IPS DF 6.9 (cell line): ENCODE results near the gene THSD4.
"Not testable (repeated sequence)": the region's sequence is repeated elsewhere in the genome, so short reads cannot be mapped to it uniquely, and the experiment has no call there.

Experiments
- DNase-seq: peaks from one replicate; pipeline ENCODE4 v3.0.0-alpha.2; 2013; ENCODE audit warnings: low read depth, low spot score
- H3K27ac ChIP-seq: one replicate; pipeline ENCODE4 v1.5.1; 2013; ENCODE audit warnings: low read length, control low read depth
- H3K27me3 ChIP-seq: 2 replicates; pipeline ENCODE4 v1.6.1; 2013; ENCODE audit warnings: mild to moderate bottlenecking, low read length; ENCODE audit not compliant: control insufficient read depth, insufficient read depth
- H3K36me3 ChIP-seq: 2 replicates; pipeline ENCODE4 v1.6.1; 2013; ENCODE audit warnings: low read length; ENCODE audit not compliant: control insufficient read depth, insufficient read depth
- H3K4me1 ChIP-seq: 2 replicates; pipeline ENCODE4 v1.6.1; 2013; ENCODE audit warnings: low read length; ENCODE audit not compliant: control insufficient read depth, insufficient read depth
- H3K4me3 ChIP-seq: 2 replicates; pipeline ENCODE4 v1.5.1; 2013; ENCODE audit warnings: mild to moderate bottlenecking, low read length
- H3K9me3 ChIP-seq: 2 replicates; pipeline ENCODE4 v1.6.1; 2013; ENCODE audit warnings: low read length, inconsistent platforms; ENCODE audit not compliant: control insufficient read depth, insufficient read depth
- WGBS: extraction: QIAGEN DNeasy Blood & Tissue Kit; methylation state at CpG from one replicate; pipeline ENCODE4 v1.1.7; 2013; ENCODE audit warnings: mixed read lengths, missing lambda C conversion rate; ENCODE audit not compliant: insufficient read length, insufficient coverage; 5-methylcytosine and 5-hydroxymethylcytosine counted together

The THSD4 gene

GRCh38 chr15:71118881-71119632, 3.8 kb downstream of the THSD4 start:
- H3K27me3 ChIP-seq = peaks cover 5% of the 10 kb centered on the region; the same call in 1 of the 2 replicates
- DNase-seq = no peak
- no peaks in the 10 kb centered on the region for H3K36me3 ChIP-seq
- no peaks in the 10 kb centered on the region for H3K9me3 ChIP-seq
- H3K4me3 ChIP-seq = no peak overlapping the region
- no peak overlapping the region for H3K27ac ChIP-seq
- WGBS = no CpG with 5 or more reads among the region's 11 CpGs
- peaks cover 5% of the 10 kb centered on the region for H3K4me1 ChIP-seq

- no peak for DNase-seq
- Histone ChIP-seq H3K9me3 (no peaks in the 10 kb centered on the region), H3K36me3 (no peaks in the 10 kb centered on the region), H3K4me1 (peaks cover 5% of the 10 kb centered on the region), H3K27ac (no peak overlapping the region), H3K4me3 (no peak overlapping the region), H3K27me3 (peaks cover 5% of the 10 kb centered on the region; the same call in 1 of the 2 replicates)
- WGBS = no CpG with 5 or more reads among the region's 8 CpGs
Measured at GRCh38 chr15:71120428-71120944, 5.2 kb downstream of the THSD4 start.

- H3K4me3 ChIP-seq = no peak overlapping the region
Measured at GRCh38 chr15:71121442-71121841, 6.2 kb downstream of the THSD4 start.

GRCh38 chr15:71124937-71125790, 9.9 kb downstream of the THSD4 start:
- no peaks in the 10 kb centered on the region for H3K27me3 ChIP-seq
- H3K9me3 ChIP-seq = no peaks in the 10 kb centered on the region
- WGBS = no CpG with 5 or more reads among the region's 8 CpGs
- no peak for DNase-seq
- H3K27ac ChIP-seq = no peak overlapping the region
- peaks cover 5% of the 10 kb centered on the region for H3K4me1 ChIP-seq
- H3K4me3 ChIP-seq = no peak overlapping the region
- no peaks in the 10 kb centered on the region for H3K36me3 ChIP-seq

More at GRCh38 chr15:71121442-71121841, 6.2 kb downstream of the THSD4 start:
- no peaks in the 10 kb centered on the region for H3K9me3 ChIP-seq
- no peaks in the 10 kb centered on the region for H3K36me3 ChIP-seq
- H3K27me3 ChIP-seq = peaks cover 2% of the 10 kb centered on the region; the same call in 1 of the 2 replicates
- H3K4me1 ChIP-seq = peaks cover 5% of the 10 kb centered on the region
- DNase-seq = no peak
- WGBS = no CpG with 5 or more reads among the region's 4 CpGs
- H3K27ac ChIP-seq = no peak overlapping the region

GRCh38 chr15:71125831-71126450, 10.7 kb downstream of the THSD4 start:
- no peaks in the 10 kb centered on the region for H3K27me3 ChIP-seq
- WGBS = no CpG with 5 or more reads among the region's 14 CpGs
- no peak overlapping the region for H3K27ac ChIP-seq
- peaks cover 2% of the 10 kb centered on the region; the same call in 1 of the 2 replicates for H3K4me1 ChIP-seq
- H3K36me3 ChIP-seq = no peaks in the 10 kb centered on the region
- H3K9me3 ChIP-seq = no peaks in the 10 kb centered on the region
- DNase-seq = no peak
- no peak overlapping the region for H3K4me3 ChIP-seq

GRCh38 chr15:71127083-71127482, 11.8 kb downstream of the THSD4 start:
- Histone ChIP-seq H3K4me3 (no peak overlapping the region), H3K27ac (no peak overlapping the region), H3K27me3 (no peaks in the 10 kb centered on the region), H3K4me1 (no peaks in the 10 kb centered on the region; the same call in 1 of the 2 replicates), H3K9me3 (no peaks in the 10 kb centered on the region), H3K36me3 (no peaks in the 10 kb centered on the region)
- DNase-seq = no peak

- not testable (repeated sequence) for H3K9me3 ChIP-seq, H3K27ac ChIP-seq, H3K36me3 ChIP-seq, DNase-seq, H3K4me1 ChIP-seq, H3K4me3 ChIP-seq, H3K27me3 ChIP-seq
- WGBS = no CpG with 5 or more reads among the region's 6 CpGs
Measured at GRCh38 chr15:71128159-71128558, 12.9 kb downstream of the THSD4 start.

- H3K27ac ChIP-seq = no peak overlapping the region
- no peak for DNase-seq
- no CpG with 5 or more reads among the region's 6 CpGs for WGBS
- no peaks in the 10 kb centered on the region for H3K36me3 ChIP-seq
- no peaks in the 10 kb centered on the region for H3K27me3 ChIP-seq
- no peaks in the 10 kb centered on the region for H3K9me3 ChIP-seq
- no peak overlapping the region for H3K4me3 ChIP-seq
- no peaks in the 10 kb centered on the region; the same call in 1 of the 2 replicates for H3K4me1 ChIP-seq
Measured at GRCh38 chr15:71128939-71129562, 13.8 kb downstream of the THSD4 start.

GRCh38 chr15:71129669-71130068, 14.4 kb downstream of the THSD4 start:
- no peaks in the 10 kb centered on the region for H3K27me3 ChIP-seq
- no peak overlapping the region for H3K4me3 ChIP-seq
- WGBS = no CpG with 5 or more reads among the region's 6 CpGs
- H3K9me3 ChIP-seq = no peaks in the 10 kb centered on the region
- H3K36me3 ChIP-seq = no peaks in the 10 kb centered on the region
- no peak for DNase-seq
- H3K27ac ChIP-seq = no peak overlapping the region
- H3K4me1 ChIP-seq = no peaks in the 10 kb centered on the region; the same call in 1 of the 2 replicates
